Stimulated activated CD4-positive, alpha-beta T cell treated with anti-CD3 and anti-CD28 coated beads, TNF-alpha, amount 100 ng/mL, for 24 hours (primary cell): ENCODE measurements around the gene FCRL2.

ENCODE experiments used
- DNase-seq, 3 experiments: peaks; one replicate each; pipeline ENCODE4 v3.0.0-alpha.2; 2020; ENCODE audit warnings: low read depth in 3 of 3

Gene FCRL2, protein sequence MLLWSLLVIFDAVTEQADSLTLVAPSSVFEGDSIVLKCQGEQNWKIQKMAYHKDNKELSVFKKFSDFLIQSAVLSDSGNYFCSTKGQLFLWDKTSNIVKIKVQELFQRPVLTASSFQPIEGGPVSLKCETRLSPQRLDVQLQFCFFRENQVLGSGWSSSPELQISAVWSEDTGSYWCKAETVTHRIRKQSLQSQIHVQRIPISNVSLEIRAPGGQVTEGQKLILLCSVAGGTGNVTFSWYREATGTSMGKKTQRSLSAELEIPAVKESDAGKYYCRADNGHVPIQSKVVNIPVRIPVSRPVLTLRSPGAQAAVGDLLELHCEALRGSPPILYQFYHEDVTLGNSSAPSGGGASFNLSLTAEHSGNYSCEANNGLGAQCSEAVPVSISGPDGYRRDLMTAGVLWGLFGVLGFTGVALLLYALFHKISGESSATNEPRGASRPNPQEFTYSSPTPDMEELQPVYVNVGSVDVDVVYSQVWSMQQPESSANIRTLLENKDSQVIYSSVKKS

DNA sequence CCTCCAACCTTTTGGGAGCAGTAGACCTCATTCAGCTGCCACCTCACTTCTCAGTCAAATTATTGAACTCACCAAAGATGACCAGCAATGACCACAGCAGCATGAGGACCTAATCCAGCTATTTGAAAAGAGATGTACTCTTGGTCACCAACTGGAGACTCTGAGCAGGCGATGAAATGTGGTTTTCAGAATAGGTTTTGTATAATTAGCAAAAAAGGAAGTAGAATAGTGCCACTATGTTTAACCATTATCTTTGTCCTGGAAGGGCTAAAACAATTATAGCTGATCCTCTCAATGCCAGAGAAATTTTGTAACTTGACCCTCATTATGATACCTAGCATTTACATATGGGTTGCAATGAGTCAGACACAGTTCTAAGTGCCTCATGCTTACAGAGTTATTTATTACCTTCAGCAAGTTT lies at the start of gene FCRL2:
TSS of gene FCRL2 (minus strand) at position 162 of the 421 bp plus-strand sequence. CDS start at position 103, 59 bp downstream.
- no peak for DNase-seq

DNA sequence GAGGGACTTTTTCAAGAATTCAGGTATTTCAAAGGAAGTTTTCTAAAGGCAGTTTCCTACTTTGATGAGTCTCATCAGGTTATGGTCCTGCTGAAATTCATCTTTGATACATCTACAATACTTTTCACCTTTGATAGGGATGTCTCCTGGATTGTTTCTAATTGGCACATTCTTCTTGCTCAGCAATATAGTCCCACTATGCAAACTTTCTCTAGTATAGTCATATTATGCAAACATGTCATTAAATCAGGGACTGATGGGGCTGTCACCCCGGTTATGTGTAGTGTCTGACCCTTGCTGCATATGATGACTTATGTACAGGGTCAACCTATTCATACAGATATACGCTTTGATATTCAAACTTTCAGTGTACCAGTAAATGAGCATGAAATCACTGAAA lies 43.4 kb upstream of the FCRL2 start:
- DNase-seq, result no peak

DNA sequence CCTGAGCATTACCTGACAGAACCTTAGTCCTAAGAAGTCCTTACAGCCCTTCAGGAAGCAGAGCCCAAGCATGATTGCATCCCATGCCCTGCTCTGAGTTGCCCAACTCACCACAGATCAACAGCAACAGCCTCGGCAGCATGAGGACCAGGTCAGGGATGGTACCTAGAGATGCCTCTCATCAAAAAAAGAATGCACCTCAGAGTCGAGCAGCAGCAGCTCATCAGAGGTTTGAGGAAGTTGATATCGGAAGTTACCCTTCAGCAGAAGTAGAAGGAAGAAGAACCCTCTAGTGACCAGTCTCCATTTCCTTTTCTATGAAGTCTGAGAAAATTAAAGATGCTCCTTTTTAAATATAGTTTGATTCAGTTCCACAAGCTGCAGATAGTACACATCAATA lies 43.0 kb upstream of the FCRL2 start, which contains the start of gene FCRL1:
TSS of gene FCRL1 (minus strand) at position 225 of the 400 bp plus-strand sequence. CDS start at position 142, 83 bp downstream.
- DNase-seq, result no peak

DNA sequence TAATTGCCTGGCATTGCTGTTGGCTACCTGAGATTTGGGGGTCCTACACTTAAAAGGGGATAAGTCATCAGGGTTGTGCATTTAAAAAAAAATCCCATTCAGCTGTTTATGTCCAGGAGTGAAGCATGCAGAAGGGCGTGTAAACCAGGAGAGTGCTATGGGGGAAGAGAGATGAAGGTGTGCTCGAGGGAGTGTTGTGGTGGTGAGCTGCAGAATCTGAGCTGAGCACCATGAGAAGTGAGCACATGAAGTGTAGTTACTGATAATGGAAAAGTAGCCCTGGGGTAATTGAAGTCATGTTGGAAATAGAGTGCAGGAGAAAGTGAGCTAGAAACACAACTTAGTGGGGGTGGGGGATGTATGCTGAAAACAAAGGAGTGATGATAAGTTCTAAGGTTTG lies 42.3 kb upstream of the FCRL2 start:
- no peak for DNase-seq

DNA sequence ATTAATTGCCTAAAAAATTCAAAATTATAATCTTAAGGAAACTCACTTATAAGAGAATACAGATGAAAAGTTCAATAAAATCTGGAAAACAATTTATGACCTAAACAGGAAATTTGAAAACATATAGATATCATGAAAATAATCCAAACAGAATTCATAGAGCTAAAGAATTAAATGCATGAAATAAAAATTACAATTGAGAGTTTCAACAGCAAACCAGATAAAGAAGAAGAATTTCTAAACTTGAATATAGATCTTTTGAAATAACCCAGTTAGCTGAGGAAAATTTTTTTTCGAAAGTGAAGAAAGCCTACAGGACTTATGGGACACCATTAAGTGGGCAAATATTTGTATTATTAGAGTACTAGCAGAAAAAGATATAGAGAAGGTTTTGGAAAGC lies 36.3 kb upstream of the FCRL2 start:
- no peak for DNase-seq

DNA sequence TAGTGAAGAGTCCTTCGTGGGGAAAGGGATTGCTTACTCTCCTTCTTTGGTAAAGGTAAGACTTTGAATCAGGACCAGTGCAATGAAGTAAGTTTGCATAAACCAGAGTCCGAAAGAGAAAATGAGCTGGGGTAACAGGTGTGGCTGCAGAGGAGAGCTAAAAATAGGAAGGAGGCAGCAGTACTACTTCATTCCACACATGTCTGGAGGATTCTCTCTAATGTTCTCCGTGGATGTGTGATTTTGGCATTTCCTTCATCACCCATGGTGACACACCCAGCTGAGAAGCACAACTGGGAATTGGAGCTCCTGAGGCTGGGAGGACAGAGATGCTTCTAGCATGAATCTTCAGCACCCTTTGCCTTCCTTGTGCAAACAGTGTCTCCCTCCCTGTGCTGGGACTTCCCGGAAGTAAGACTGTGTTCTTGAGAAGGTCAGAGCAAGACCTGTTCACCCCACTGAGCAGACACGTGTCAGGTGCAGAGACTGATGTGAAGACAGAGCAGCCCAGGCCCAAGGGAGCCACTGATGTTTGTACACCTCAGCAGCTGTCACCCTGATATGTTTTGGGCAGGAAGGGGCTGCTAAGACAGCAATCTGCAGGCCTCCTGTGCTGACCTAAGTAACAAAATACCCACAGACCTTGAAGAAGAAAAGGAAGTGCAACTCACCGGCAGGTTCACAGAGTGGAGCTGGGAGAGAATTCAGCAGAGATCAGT lies 29.7 kb upstream of the FCRL2 start:
- DNase-seq, result no peak

DNA sequence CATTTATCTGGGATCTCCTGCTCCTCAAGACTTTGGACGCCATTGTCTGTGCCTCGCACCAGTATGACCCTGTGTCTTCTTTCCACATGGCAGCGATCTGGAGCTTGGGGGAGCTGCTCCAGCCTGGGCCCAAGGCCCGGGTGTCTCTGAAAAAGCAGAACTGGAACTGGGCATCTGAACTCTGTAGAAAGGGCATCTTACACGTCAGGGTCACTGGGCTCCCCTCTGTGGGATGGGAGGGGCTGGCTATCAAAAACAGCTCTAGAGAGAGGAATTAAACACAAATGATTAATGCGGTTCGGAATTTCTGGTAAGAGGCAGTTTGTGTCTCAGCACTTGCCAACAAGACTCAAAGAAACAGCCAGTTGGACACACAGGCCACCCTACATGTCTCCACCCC lies 26.9 kb upstream of the FCRL2 start:
- no peak for DNase-seq

DNA sequence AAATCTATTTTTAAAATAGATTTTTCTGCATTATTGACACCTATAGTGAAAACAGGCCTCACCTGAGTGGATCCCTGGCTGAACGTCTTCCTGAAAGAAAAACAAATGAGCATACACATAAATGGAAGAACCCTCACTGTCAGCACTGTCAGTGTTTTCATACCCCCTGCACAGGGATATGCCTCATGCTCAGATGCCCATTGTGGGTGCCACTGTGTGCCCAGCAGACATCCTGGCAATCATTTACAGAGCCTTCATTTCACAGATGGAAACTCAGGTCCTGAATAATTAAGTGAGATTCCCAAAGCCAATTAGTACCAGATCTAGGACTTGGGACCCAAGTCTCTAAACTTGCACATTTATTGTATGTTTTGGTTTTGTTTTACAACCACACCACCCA lies 23.1 kb upstream of the FCRL2 start:
- no peak for DNase-seq

DNA sequence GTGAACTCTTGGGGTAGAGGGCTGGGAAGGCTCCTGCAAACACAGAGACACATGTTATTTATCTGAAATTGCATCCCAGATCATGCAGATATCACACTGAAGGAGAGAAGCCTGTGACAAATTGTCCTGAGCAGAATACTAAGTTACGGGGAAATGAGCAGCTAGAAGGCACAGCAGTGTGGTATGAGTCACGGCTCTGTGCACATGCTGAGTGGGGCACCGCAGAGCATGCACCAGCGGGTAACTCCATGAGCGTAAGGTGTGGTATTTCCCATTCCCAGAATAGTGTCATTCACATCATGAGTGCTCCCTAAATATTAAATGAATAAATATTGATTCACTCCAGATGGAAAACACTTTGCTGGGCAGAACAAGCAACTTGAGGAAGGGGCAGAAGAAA lies 21.3 kb upstream of the FCRL2 start:
- no peak for DNase-seq

DNA sequence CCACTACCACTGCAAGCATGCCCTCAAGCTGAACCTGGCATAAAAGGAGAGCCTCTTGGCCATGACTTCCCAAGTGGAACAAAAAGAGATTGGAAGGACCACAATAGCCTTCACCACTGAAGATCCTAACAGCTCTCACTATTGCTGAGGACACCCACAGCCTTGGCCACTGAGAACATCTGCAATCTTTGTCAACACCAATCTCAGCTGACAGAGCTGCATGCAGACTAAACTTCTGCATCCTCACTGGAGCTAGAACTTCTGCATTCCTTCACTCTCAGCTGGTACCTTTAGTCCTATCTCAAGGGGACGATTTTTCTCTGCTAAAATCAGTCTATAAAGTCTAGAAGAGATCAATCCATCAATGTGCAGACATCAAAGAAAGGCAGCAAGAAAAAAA lies 8.3 kb upstream of the FCRL2 start:
- no peak for DNase-seq

DNA sequence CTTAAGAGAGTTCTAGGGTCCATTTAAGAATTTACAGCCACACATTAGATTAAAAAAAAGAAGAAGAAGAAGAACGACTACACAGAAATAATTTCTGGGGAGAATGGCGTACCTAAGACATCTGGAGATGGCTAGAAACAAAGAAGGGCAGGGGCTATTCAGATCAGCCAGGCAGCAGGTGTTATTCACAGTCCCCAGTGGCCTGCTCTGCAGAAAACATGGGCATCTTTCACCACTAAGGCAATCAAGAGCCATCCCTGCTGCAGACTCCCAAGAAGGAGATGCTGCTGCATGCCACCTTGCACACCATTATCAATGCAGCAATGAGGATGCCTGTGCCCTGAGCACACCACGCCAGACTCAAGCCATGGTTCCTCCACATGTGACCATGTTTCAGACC lies 7.9 kb upstream of the FCRL2 start:
- DNase-seq, result no peak

DNA sequence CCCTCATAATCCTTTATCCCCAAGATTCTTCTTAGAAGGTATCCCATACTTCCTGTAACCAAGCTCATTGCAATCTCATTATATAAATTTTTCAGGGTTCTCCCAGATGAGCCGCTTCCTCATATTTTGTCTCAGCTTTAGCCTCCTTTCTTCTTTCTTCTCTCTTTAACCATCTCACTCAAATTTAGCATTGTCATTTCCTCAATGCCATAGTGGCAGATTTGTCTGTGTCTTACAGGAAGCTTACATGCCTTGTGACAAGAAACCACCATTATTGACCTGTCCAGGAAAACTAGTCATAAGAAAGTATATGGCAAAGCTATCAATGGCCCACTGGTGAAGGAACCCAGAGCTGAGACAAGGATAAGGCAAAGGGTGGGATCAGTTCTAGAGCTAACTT lies 6.0 kb upstream of the FCRL2 start:
- no peak for DNase-seq

DNA sequence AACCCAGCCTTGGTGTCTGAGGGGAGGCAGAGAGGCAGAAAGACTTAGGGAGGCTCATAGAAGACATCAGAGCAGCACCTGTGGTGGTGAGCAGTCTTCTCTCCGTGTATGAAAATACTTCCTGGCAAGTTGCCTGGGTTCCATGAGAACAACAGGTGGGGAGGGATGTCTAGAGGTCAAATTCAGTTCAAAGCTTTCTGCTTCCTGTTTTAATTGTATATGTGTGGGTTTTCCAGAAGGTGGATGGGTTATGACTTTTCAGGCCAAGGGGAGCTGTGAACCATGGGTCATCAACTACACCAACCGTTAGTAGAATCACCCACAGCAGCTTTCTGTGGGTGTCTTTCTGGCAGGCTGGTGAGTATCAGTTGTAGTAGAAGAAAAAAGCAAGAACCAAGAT lies 4.1 kb upstream of the FCRL2 start:
- no peak for DNase-seq

DNA sequence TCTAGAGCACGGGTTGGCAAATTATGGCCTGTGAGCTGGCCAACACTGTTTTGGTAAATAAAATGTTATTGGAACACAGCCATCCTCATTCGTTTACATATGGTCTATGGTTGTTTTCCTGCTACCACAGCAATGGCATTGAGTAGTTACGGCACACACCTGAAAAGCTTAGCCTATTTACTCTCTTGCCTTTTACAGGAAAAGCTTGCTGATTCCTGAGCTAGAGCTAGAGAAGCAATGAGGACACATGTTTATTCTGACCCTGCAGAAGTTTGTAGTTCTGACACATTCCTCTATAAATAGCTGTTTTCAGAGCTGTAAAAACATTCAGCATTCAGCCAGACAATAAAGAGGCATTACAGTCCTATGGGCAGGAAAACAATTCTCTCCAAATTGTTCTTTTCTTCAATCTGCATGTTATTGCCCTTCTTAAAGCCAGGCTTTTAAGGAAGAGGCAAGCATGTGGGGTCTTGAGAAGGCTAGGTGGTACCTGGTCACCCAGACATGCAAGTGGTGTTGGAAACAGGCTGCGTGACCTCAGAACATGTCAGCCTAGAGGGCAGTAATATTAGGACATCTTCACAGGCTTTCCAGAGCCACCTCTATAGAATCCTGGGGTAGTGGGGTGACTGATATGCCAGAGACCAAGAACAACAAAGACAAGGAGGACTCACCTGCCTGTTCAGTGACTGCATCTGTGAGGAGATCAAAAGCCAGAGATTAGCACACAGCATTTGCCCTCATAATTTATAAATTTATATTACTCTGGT lies 1.6 kb downstream of the FCRL2 start:
- no peak for DNase-seq

DNA sequence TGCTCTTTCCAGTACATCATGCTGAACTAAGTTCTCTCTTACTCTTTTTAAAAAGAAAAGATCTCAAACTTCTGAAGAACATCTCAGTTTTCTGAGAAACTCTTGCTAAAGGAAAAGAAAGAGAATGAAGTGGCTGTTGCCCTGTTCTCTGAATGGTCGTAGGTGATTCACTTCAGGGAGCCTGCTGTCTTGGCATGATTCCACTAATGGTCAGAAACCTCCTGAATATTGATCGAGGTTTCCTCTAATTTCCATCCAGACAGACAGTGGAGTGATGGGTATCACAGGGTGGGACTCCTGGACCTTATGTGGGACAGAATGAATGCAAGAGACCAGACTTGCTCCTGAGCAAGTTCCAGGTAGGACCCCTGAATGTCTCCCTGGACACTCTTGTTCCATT lies 2.5 kb downstream of the FCRL2 start:
- DNase-seq, result no peak

DNA sequence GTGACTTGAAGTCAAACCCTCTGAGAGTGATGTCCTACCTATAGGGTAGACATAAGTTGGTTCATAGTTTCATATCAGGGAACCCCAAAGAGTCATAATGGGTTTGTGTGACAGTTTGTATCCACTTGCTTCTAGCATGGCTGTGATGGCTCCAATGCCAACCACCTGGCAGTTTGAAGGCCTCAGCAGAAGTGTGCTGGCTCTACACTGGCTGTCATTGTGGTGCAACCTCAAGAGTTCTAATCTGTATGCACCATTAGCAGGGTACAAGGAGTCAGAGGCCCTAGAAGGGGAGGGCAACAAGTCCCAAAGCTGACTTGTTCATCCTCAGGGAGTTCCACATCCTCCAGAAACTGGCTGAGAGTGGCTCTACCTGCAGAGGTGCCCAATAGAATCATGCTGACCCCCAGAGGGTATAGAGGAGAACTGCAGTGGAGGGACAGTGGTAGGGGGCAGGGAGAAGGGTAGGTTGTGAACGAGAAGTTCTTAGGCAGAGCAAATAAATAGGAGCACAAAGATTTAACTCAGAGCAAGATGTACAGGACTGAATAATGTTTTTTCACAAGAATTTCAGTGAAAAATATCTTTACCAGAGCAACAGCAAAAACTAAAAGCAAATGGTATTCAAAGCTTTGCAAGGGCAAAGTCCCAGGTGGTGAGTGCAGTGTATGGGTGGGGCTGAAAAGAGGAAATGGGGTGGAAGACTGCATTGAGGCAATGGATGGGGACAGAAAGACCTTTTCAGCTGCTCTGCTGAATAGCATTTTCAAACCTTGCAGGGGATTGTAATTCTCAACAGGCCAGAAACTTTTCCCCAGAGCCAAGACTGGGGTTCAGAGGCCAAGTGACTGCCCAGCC lies 3.2 kb downstream of the FCRL2 start:
- no peak for DNase-seq

DNA sequence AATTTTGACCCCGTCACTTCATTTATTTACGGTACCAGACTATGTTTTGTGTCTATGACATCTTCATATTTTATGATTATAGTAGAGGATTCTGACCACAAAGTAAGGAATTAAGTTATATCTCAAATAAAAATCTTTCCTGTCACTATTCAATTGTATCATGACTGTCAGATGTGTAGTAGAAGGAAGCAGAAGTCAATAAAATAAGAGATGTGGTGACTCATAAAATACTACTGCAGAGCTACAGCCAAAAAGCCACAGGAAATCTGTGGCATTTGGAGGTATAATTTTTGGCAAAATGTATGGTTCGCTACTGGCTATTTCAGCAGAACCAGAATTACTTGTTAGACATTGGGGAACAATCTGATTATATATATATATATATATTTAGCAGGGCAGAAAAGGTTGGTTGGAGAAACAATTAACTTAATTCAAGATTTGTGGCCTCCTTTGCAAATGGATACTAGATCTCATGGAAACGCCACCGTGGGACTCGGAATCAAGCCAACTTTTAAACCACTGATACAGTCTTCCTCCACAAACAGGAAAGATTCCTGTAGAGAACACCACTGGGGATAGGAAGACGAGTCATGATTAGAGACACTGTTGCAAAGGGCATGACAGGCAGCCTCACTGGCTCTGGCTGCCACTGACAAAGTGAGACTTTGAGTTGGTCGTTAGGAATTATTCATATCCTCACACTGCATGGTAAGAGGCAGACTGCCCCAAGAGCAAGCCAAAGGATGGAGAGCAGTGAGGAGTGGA lies 5.1 kb downstream of the FCRL2 start:
- DNase-seq, result no peak

DNA sequence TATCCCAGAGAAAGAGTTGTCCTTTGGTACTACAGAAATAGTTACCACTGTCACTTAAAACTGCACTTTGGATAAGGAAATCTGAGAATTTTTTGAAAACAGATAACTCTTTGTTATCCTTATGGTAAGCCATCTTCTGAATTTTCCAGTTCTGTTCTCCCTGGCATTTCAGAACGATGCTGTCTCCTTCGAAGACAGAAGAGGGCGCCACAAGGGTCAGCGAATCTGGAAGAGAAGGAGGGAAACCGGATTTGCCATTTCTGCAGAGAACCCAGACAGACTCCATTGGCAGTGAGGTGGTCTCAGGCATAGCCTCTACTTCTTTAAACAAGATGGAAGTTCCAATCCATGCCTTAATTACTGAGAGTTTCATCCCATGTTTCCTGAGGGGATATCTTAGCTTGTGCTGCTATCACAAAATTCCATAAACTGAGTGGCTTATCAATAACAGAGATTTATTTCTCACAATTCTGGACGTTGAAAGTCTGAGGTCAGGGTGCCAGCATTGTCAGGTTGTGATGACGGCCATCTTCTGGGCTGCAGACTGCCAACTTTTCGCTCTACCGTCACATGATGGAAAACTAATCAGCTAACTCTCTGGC lies 6.4 kb downstream of the FCRL2 start:
- no peak for DNase-seq

DNA sequence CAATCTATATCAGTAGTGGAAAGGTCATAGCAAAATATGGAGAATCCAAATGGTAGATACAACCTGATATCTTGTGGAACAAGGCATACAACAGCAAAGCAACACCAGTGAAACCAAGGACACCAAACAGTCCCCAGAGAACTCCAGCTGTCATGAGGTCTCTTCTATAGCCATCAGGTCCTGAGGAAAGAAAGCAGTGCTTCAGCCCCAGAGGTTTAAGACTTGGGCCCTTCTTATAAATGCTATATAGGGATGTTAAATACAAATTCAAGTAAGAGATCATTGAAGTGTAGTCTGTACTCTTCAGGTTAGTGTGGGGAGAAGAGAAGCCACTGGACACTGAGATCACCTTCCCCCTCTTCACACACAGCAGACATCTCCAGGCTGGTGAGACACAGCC lies 10.1 kb downstream of the FCRL2 start:
- DNase-seq, result no peak

DNA sequence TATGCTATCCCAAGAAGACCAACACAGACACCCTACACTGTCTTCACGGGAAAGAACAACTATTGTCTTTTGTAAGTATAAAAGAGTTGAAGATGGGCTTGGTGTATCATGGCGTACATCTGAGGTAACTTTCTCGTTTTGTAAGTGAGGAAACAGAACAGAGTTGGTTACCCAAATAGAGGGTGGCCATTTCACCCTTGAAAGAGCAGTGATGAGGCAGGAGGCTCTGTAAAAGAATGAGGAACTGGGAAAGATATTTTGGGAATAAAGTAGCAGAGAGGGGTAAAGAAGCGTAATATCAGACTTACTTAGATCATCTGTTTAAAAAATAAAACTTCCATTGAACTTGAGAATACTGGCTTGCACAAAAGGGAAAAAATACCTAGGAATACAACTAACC lies 18.9 kb downstream of the FCRL2 start:
- DNase-seq, result no peak
